OCI-LY3 (cell line): Measurements from ENCODE around the gene SLFN12.

ENCODE experiments used
- EZH2phosphoT487 ChIP-seq: fragments of 200-600 bp; shearing (Covaris generic); IDR thresholded peaks from 2 replicates; pipeline ENCODE4 v1.6.1; 2018; ENCODE audit warnings: antibody characterized with exemption, mixed run types, low read depth
- TF ChIP-seq, protein P1 (sequence below): fragments of 200-600, 300-600 bp; sonication (generic); IDR thresholded peaks from 2 replicates; pipeline ENCODE4 v1.5.1; 2014; ENCODE audit warnings: antibody characterized with exemption, low read length, low read depth

- no peak for TF ChIP-seq EZH2phosphoT487
- TF ChIP-seq, protein P1, sequence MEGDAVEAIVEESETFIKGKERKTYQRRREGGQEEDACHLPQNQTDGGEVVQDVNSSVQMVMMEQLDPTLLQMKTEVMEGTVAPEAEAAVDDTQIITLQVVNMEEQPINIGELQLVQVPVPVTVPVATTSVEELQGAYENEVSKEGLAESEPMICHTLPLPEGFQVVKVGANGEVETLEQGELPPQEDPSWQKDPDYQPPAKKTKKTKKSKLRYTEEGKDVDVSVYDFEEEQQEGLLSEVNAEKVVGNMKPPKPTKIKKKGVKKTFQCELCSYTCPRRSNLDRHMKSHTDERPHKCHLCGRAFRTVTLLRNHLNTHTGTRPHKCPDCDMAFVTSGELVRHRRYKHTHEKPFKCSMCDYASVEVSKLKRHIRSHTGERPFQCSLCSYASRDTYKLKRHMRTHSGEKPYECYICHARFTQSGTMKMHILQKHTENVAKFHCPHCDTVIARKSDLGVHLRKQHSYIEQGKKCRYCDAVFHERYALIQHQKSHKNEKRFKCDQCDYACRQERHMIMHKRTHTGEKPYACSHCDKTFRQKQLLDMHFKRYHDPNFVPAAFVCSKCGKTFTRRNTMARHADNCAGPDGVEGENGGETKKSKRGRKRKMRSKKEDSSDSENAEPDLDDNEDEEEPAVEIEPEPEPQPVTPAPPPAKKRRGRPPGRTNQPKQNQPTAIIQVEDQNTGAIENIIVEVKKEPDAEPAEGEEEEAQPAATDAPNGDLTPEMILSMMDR = no peak
Measured at GRCh38 chr17:35406568-35406967, 25.7 kb downstream of the SLFN12 start.
